ENCODE measurements around the gene ADGRG6. TPM values are rescaled to one million over a fixed set of nuclear protein-coding genes. Genes with fewer than 3 reads are reported as not detected.

The ADGRG6 gene
- total RNA-seq, 1 donor from 2014 or later = 3.6 TPM

- Histone ChIP-seq H3K27me3 (ENCODE audit: low read depth) (no peaks in the 10 kb centered on the region), H3K27ac (replicated peaks) (no peak overlapping the region), H3K4me1 (no peaks in the 10 kb centered on the region), H3K36me3 (no peaks in the 10 kb centered on the region), H3K9me3 (replicated peaks) (no peaks in the 10 kb centered on the region), H3K4me3 (no peak overlapping the region)
- intact Hi-C loops (cut with micrococcal nuclease) = no loop called here
- no peak for TF ChIP-seq CTCF (IDR thresholded peaks at IDR 0.05; ENCODE audit: borderline replicate concordance)
- no peak for DNase-seq
Measured at GRCh38 chr6:142331601-142332000, 29.8 kb downstream of the ADGRG6 start.

- intact Hi-C loops (cut with micrococcal nuclease) = no loop called here
- no peak for TF ChIP-seq CTCF (IDR thresholded peaks at IDR 0.05; ENCODE audit: borderline replicate concordance)
- no peaks in the 10 kb centered on the region for H3K4me1 ChIP-seq
Measured at GRCh38 chr6:142332393-142333098, 30.7 kb downstream of the ADGRG6 start.

GRCh38 chr6:142333431-142333830, 31.6 kb downstream of the ADGRG6 start:
- Histone ChIP-seq H3K9me3 (replicated peaks) (no peaks in the 10 kb centered on the region), H3K36me3 (no peaks in the 10 kb centered on the region), H3K4me3 (no peak overlapping the region), H3K27me3 (ENCODE audit: low read depth) (no peaks in the 10 kb centered on the region), H3K27ac (replicated peaks) (no peak overlapping the region), H3K4me1 (no peaks in the 10 kb centered on the region)
- TF ChIP-seq CTCF (IDR thresholded peaks at IDR 0.05; ENCODE audit: borderline replicate concordance) = no peak
- intact Hi-C loops (cut with micrococcal nuclease) = no loop called here
- DNase-seq = no peak

More at GRCh38 chr6:142332393-142333098, 30.7 kb downstream of the ADGRG6 start:
- DNase-seq = no peak
- Histone ChIP-seq H3K27me3 (ENCODE audit: low read depth) (no peaks in the 10 kb centered on the region), H3K9me3 (replicated peaks) (no peaks in the 10 kb centered on the region), H3K4me3 (no peak overlapping the region), H3K36me3 (no peaks in the 10 kb centered on the region), H3K27ac (replicated peaks) (no peak overlapping the region)

- no peak for TF ChIP-seq CTCF (IDR thresholded peaks at IDR 0.05; ENCODE audit: borderline replicate concordance)
- Histone ChIP-seq H3K4me3 (no peak overlapping the region), H3K4me1 (no peaks in the 10 kb centered on the region), H3K36me3 (no peaks in the 10 kb centered on the region), H3K9me3 (replicated peaks) (no peaks in the 10 kb centered on the region), H3K27me3 (ENCODE audit: low read depth) (no peaks in the 10 kb centered on the region), H3K27ac (replicated peaks) (no peak overlapping the region)
- no peak for DNase-seq
- intact Hi-C loops (cut with micrococcal nuclease) = no loop called here
Measured at GRCh38 chr6:142334294-142334693, 32.5 kb downstream of the ADGRG6 start.

GRCh38 chr6:142335415-142335814, 33.6 kb downstream of the ADGRG6 start:
- H3K4me3 ChIP-seq = no peak overlapping the region
- no peak for TF ChIP-seq CTCF (IDR thresholded peaks at IDR 0.05; ENCODE audit: borderline replicate concordance)
- intact Hi-C loops (cut with micrococcal nuclease) = no loop called here

More at GRCh38 chr6:142335415-142335814, 33.6 kb downstream of the ADGRG6 start:
- Histone ChIP-seq H3K9me3 (replicated peaks) (no peaks in the 10 kb centered on the region), H3K27ac (replicated peaks) (no peak overlapping the region), H3K27me3 (ENCODE audit: low read depth) (no peaks in the 10 kb centered on the region), H3K36me3 (no peaks in the 10 kb centered on the region), H3K4me1 (no peaks in the 10 kb centered on the region)
- DNase-seq = no peak

All from left ventricle myocardium inferior (tissue), 1 donor.